Calu3 (cell line): Measurements from ENCODE around the gene DEFB131B. TPM values are rescaled to one million over a fixed set of nuclear protein-coding genes. Genes with fewer than 3 reads are reported as not detected.
A peak's percentile ranks its signal among the peaks of the same experiment; 100 is the strongest.

Source experiments
- BruUV-seq: library from RNA; stranded (reverse); fragments of 400-500 nt; replicated peaks from 2 replicates; lab custom pipeline; 2021; lab: Mats Ljungman, UMichigan
- CTCF ChIA-PET: fragments of 300-600 bp; sonication (Branson Sonifier 250); formaldehyde crosslinking; loops from one replicate; lab custom pipeline; 2022; ENCODE audit warnings: antibody characterized with exemption; lab: Charles Lee
- DNase-seq: peaks from one replicate; pipeline ENCODE4 v3.0.0; 2022
- H3K27ac Mint-ChIP-seq: one replicate; pipeline ENCODE4 v1.8.0; 2022; ENCODE audit warnings: mixed read lengths; ENCODE audit not compliant: unreplicated experiment
- H3K27me3 Mint-ChIP-seq: one replicate; pipeline ENCODE4 v1.8.0; 2022; ENCODE audit warnings: mixed read lengths; ENCODE audit not compliant: unreplicated experiment
- H3K36me3 Mint-ChIP-seq: one replicate; pipeline ENCODE4 v1.8.0; 2022; ENCODE audit warnings: mild to moderate bottlenecking, moderate library complexity, mixed read lengths; ENCODE audit not compliant: insufficient read depth, unreplicated experiment
- H3K4me1 Mint-ChIP-seq: one replicate; pipeline ENCODE4 v1.8.0; 2022; ENCODE audit warnings: mild to moderate bottlenecking, low read depth, mixed read lengths; ENCODE audit not compliant: unreplicated experiment
- H3K4me3 Mint-ChIP-seq: one replicate; pipeline ENCODE4 v1.8.0; 2022; ENCODE audit warnings: mild to moderate bottlenecking, low read depth, moderate library complexity, mixed read lengths; ENCODE audit not compliant: unreplicated experiment
- H3K9me3 Mint-ChIP-seq: one replicate; pipeline ENCODE4 v1.8.0; 2022; ENCODE audit warnings: low read depth, mixed read lengths; ENCODE audit not compliant: unreplicated experiment
- intact Hi-C: fragments of 100-400 bp; cut with micrococcal nuclease; formaldehyde crosslinking; loops from one replicate; pipeline ENCODE4 v1.10.0; 2022; ENCODE audit not compliant: unreplicated experiment
- total RNA-seq: library from RNA; stranded (reverse); gene quantifications from 2 replicates; pipeline ENCODE4 v1.2.3, GENCODE V29; 2022
- TF ChIP-seq, protein P1 (sequence below): fragments of 200-600 bp; IDR thresholded peaks from one replicate; pipeline ENCODE4 v1.8.0; 2022; ENCODE audit warnings: antibody characterized with exemption; ENCODE audit not compliant: unreplicated experiment

The DEFB131B gene
- total RNA-seq, 1 experiment from 2014 or later = not detected

DNA sequence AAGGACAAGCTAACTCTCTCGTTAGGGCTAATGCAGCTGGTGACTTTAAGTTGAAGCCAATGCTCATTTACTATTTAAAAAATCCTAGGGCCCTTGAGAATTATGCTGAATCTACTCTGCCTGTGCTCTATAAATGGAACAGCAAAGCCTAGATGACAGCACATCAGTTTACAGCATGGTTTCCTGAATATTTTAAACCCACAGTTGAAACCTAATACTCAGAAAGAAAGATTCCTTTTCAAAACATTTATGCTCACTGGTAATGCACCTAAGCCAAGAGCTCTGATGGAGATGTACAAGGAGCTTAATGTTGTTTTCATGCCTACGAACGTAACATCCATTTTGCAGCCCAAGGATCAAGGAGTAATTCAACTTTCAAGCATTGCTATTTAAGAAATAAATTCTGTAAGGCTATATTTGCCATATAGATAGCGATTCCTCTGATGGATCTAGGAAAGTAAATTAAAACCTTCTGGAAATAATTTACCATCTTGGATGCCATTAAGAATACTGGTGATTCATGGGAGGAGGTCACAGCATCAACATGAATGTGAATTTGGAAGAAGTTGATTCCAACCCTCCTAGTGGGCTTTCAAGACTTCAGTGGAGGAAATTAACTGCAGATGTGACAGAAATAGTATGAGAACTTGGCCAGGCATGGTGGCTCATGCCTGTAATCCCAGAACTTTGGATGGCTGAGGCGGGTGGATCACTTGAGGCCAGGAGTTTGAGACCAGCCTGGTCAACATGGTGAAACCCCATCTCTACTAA, 35.7 kb downstream of the DEFB131B start:
- TF ChIP-seq, protein P1, sequence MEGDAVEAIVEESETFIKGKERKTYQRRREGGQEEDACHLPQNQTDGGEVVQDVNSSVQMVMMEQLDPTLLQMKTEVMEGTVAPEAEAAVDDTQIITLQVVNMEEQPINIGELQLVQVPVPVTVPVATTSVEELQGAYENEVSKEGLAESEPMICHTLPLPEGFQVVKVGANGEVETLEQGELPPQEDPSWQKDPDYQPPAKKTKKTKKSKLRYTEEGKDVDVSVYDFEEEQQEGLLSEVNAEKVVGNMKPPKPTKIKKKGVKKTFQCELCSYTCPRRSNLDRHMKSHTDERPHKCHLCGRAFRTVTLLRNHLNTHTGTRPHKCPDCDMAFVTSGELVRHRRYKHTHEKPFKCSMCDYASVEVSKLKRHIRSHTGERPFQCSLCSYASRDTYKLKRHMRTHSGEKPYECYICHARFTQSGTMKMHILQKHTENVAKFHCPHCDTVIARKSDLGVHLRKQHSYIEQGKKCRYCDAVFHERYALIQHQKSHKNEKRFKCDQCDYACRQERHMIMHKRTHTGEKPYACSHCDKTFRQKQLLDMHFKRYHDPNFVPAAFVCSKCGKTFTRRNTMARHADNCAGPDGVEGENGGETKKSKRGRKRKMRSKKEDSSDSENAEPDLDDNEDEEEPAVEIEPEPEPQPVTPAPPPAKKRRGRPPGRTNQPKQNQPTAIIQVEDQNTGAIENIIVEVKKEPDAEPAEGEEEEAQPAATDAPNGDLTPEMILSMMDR = no peak
- no peaks in the 10 kb centered on the region for H3K9me3 Mint-ChIP-seq
- intact Hi-C loops = no loop called here
- no peak overlapping the region for H3K27ac Mint-ChIP-seq
- CTCF ChIA-PET = interaction anchor here (0.7 kb wide), 1 partner anchor 230 kb away, joined by 3 read pairs; no protein-coding TSS in a partner anchor
- BruUV-seq = no TSS peak
- H3K27me3 Mint-ChIP-seq = no peaks in the 10 kb centered on the region
- DNase-seq = no peak
- H3K4me1 Mint-ChIP-seq = no peaks in the 10 kb centered on the region
- H3K4me3 Mint-ChIP-seq = no peak overlapping the region
- peaks cover 5% of the 10 kb centered on the region for H3K36me3 Mint-ChIP-seq

- DNase-seq = no peak
- Mint-ChIP-seq H3K27ac (no peak overlapping the region), H3K4me1 (no peaks in the 10 kb centered on the region), H3K9me3 (no peaks in the 10 kb centered on the region), H3K36me3 (peaks cover 5% of the 10 kb centered on the region), H3K27me3 (no peaks in the 10 kb centered on the region), H3K4me3 (no peak overlapping the region)
- no TSS peak for BruUV-seq
- intact Hi-C loops = no loop called here
- TF ChIP-seq, protein P1 = no peak
- CTCF ChIA-PET = no interaction called here
Measured at GRCh38 chr11:71914617-71915189, 36.5 kb downstream of the DEFB131B start.

DNA sequence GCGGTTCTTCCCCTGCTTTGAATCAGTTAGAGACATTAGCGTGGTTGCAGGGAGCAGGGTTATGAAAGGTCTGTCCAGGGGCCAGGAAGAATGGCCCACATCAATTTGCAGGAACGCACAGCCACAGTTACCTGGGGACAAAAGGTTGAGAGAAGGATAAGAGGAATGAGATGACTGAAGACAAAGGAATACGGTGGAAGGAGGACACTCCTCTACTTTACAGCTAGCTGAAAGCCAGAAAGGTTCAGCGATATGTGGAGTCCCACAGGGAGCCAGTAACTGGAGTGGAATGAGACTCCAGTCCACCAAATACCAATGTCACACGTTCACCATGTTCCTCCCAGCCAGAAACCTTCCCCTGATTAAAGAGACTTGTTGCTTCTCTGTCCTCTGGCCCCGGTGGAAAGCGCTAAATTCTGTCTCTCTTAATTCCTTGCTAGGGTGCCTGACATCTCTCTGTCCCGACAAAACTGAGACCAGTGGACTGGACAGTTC, 39.4 kb downstream of the DEFB131B start:
- CTCF ChIA-PET = no interaction called here
- no TSS peak for BruUV-seq
- H3K27me3 Mint-ChIP-seq = no peaks in the 10 kb centered on the region
- no peaks in the 10 kb centered on the region for H3K4me1 Mint-ChIP-seq
- TF ChIP-seq, protein P1 = no peak
- H3K9me3 Mint-ChIP-seq = no peaks in the 10 kb centered on the region
- no peak overlapping the region for H3K4me3 Mint-ChIP-seq
- DNase-seq = no peak
- H3K27ac Mint-ChIP-seq = no peak overlapping the region
- H3K36me3 Mint-ChIP-seq = no peaks in the 10 kb centered on the region
- intact Hi-C loops = no loop called here

- intact Hi-C loops = no loop called here
- peaks cover 22% of the 10 kb centered on the region for H3K4me1 Mint-ChIP-seq
- peak within 1 kb of the TSS; percentile 95 for H3K27ac Mint-ChIP-seq
Measured at GRCh38 chr11:71927820-71928736, 49.8 kb downstream of the DEFB131B start, which contains the start of gene XNDC1N. Gene XNDC1N (minus strand): TSS chr11:71928594. CDS start chr11:71923353, 5,241 bp downstream.

More at GRCh38 chr11:71927820-71928736, 49.8 kb downstream of the DEFB131B start, which contains the start of gene XNDC1N:
- CTCF ChIA-PET = interaction anchor here (0.6 to 1.5 kb wide), 5 partner anchors 11 to 235 kb away, joined by 3 to 5 read pairs (median 3); no protein-coding TSS in a partner anchor
- peak; percentile 70 for DNase-seq
- Mint-ChIP-seq H3K27me3 (no peaks in the 10 kb centered on the region), H3K36me3 (peaks cover 27% of the 10 kb centered on the region), H3K4me3 (peak within 1 kb of the TSS; percentile 88), H3K9me3 (no peaks in the 10 kb centered on the region)
- TF ChIP-seq, protein P1 = no peak
- BruUV-seq = TSS peak; percentile 62
